Neuron (in vitro differentiated cells): ENCODE data around the gene ATP13A2.

Experiments used
- H2AFZ ChIP-seq: one replicate; pipeline ENCODE4 v1.6.1; 2013; ENCODE audit warnings: low read depth, mild to moderate bottlenecking, inconsistent platforms, low read length, moderate library complexity
- H3K27me3 ChIP-seq: one replicate; pipeline ENCODE4 v1.6.1; 2013; ENCODE audit warnings: low read length; ENCODE audit not compliant: insufficient read depth
- H3K36me3 ChIP-seq: one replicate; pipeline ENCODE4 v1.6.1; 2013; ENCODE audit warnings: low read length; ENCODE audit not compliant: insufficient read depth
- H3K4me1 ChIP-seq: one replicate; pipeline ENCODE4 v1.6.1; 2013; ENCODE audit warnings: low read length; ENCODE audit not compliant: insufficient read depth
- H3K4me3 ChIP-seq: 2 replicates; pipeline ENCODE4 v1.5.1; 2013; ENCODE audit warnings: mild to moderate bottlenecking, low read length, moderate library complexity
- H3K9me3 ChIP-seq: one replicate; pipeline ENCODE4 v1.6.1; 2013; ENCODE audit warnings: low read length

Gene ATP13A2

GRCh38 chr1:17045634-17046333 lies 34.1 kb upstream of the ATP13A2 start:
- Histone ChIP-seq H2AFZ (no peak overlapping the region), H3K27me3 (no peaks in the 10 kb centered on the region), H3K4me1 (peaks cover 6% of the 10 kb centered on the region), H3K4me3 (no peak overlapping the region), H3K9me3 (no peaks in the 10 kb centered on the region), H3K36me3 (peaks cover 31% of the 10 kb centered on the region)

DNA sequence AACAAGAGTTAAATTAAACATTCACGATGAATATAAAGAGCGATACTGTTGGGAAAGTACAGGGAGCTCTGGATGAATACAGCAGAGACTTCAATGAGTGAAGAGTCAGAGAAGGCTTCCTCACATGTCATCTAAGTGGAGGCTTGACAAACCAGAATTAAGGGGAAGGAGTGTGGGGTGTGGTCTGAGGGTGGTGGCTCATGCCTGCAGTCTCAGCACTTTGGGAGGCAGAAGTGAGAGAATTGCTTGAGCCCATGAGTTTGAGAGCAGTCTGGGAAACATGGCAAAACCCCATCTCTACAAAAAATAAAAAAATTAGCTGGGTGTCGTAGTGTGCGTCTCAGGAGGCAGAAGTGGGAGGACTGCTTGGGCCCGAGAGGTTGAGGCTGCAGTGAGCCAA lies 33.4 kb upstream of the ATP13A2 start:
- Histone ChIP-seq H3K36me3 (peaks cover 34% of the 10 kb centered on the region), H3K4me3 (no peak overlapping the region)

DNA sequence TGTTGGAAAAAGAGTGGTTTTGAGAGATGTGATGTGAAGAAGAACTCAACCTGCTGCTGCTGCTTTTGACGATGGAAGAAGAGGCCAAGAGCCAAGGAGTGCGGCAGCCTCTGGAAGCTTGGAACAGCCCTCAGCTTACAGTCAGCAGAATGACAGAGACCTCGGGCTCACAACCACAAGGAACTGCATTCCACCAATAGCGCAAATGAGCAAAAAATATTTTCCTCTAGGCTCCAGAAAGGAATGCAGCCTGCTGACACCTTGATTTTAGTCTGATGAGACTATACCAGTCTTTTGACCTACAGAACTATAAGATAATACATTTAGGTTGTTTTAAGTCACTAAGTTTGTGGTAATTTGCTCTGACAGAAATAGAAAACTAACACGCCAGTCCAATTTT lies 31.9 kb upstream of the ATP13A2 start:
- peaks cover 6% of the 10 kb centered on the region for H3K4me1 ChIP-seq
- H3K27me3 ChIP-seq = no peaks in the 10 kb centered on the region
- H3K36me3 ChIP-seq = peaks cover 36% of the 10 kb centered on the region

More for the DNA sequence above, 33.4 kb upstream of the ATP13A2 start:
- H3K4me1 ChIP-seq = peaks cover 6% of the 10 kb centered on the region
- no peaks in the 10 kb centered on the region for H3K27me3 ChIP-seq
- no peak overlapping the region for H2AFZ ChIP-seq
- H3K9me3 ChIP-seq = no peaks in the 10 kb centered on the region

DNA sequence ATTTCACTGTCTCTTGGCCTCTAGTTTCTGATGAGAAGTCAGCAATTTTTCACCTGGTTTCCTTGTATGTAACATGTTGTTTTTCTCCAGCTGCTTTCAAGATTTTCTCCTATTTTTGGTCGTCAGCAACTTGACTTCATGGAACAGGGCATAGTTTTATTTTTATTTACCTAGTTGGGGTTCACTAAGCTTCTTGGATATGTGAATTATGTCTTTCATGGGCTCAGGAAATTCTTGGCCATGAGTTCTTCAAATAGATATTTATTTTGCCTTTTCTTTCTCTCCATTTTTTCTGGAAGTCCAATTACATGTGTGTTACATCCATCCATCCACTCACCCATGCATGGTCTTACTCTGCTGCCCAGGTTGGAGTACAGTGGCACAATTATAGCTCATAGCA lies 28.4 kb upstream of the ATP13A2 start:
- peaks cover 50% of the 10 kb centered on the region for H3K36me3 ChIP-seq
- no peaks in the 10 kb centered on the region for H3K27me3 ChIP-seq
- H3K9me3 ChIP-seq = no peaks in the 10 kb centered on the region
- H3K4me3 ChIP-seq = no peak overlapping the region
- H2AFZ ChIP-seq = no peak overlapping the region
- no peaks in the 10 kb centered on the region for H3K4me1 ChIP-seq

More for the DNA sequence above, 31.9 kb upstream of the ATP13A2 start:
- no peaks in the 10 kb centered on the region for H3K9me3 ChIP-seq
- H2AFZ ChIP-seq = no peak overlapping the region
- H3K4me3 ChIP-seq = no peak overlapping the region

DNA sequence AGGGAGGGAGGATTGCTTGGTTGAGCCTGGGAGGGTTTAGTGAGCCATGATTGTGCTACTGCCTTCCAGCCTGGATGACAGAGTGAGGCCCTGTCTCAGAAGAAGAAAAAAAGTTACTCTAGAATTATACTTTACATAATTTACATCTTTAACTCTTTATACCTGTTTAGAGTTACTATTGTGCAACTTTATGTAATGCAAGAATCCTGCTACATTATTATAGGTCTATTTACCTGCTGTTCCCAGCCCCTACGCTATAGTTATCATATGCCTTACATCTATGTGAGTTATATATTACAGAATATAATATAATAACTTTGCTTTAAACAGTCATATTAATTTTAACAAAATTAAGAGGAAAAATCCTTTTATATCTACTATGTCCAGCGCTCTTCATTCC lies 27.8 kb upstream of the ATP13A2 start:
- no peaks in the 10 kb centered on the region for H3K4me1 ChIP-seq
- peaks cover 54% of the 10 kb centered on the region for H3K36me3 ChIP-seq
- H3K9me3 ChIP-seq = no peaks in the 10 kb centered on the region
- H3K27me3 ChIP-seq = no peaks in the 10 kb centered on the region
- no peak overlapping the region for H3K4me3 ChIP-seq
- no peak overlapping the region for H2AFZ ChIP-seq

DNA sequence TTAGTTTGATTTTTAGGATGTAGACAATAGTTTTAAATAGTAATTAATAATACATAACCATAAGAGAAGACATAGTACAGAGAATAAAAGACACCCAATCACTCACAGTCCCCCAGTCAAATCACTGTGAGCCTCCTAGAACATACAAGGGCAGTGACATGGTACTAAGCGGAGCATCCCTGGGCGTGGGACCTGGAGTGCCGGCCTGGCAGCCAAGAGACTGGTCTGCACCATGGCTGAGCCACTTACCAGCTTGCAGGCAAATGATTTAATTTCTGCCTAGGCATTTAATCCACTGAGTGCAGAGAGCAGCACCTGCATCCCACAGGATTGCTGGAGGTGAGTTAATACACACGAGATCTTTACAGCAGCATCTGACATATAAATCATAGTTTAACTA lies 21.8 kb upstream of the ATP13A2 start:
- Histone ChIP-seq H3K9me3 (no peaks in the 10 kb centered on the region), H3K4me1 (no peaks in the 10 kb centered on the region), H3K36me3 (peaks cover 47% of the 10 kb centered on the region), H3K27me3 (no peaks in the 10 kb centered on the region), H2AFZ (no peak overlapping the region), H3K4me3 (no peak overlapping the region)

- no peak overlapping the region for H2AFZ ChIP-seq
- no peak overlapping the region for H3K4me3 ChIP-seq
- no peaks in the 10 kb centered on the region for H3K9me3 ChIP-seq
- H3K36me3 ChIP-seq = peaks cover 50% of the 10 kb centered on the region
- H3K27me3 ChIP-seq = no peaks in the 10 kb centered on the region
- no peaks in the 10 kb centered on the region for H3K4me1 ChIP-seq
These were observed 21.0 kb upstream of the ATP13A2 start for GRCh38 chr1:17032741-17033140.

DNA sequence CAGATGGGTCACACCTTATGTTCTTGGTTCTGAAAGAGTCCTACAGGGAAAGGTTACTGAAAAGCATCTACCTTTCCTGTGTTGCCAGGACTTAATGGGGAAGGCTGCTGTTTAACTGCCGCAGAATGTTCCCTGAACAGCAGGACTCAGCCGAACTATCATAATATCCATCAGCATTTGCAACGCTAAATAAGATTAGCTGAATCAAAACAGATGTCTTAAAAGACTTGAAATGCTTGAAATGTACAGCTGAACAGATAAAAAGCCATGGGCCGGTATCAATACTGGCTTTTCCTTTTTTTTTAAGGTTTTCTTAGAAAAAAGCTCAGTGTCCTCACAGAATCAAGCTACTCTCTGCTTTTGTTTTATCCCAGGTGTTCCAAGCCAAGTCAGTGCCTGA lies 19.7 kb upstream of the ATP13A2 start:
- H3K9me3 ChIP-seq = no peaks in the 10 kb centered on the region
- no peak overlapping the region for H2AFZ ChIP-seq
- no peaks in the 10 kb centered on the region for H3K4me1 ChIP-seq
- H3K4me3 ChIP-seq = no peak overlapping the region
- no peaks in the 10 kb centered on the region for H3K27me3 ChIP-seq
- peaks cover 55% of the 10 kb centered on the region for H3K36me3 ChIP-seq

GRCh38 chr1:17030206-17030605 lies 18.5 kb upstream of the ATP13A2 start:
- H3K36me3 ChIP-seq = peaks cover 62% of the 10 kb centered on the region
- no peak overlapping the region for H3K4me3 ChIP-seq
- no peak overlapping the region for H2AFZ ChIP-seq
- H3K4me1 ChIP-seq = no peaks in the 10 kb centered on the region
- no peaks in the 10 kb centered on the region for H3K27me3 ChIP-seq
- H3K9me3 ChIP-seq = no peaks in the 10 kb centered on the region

DNA sequence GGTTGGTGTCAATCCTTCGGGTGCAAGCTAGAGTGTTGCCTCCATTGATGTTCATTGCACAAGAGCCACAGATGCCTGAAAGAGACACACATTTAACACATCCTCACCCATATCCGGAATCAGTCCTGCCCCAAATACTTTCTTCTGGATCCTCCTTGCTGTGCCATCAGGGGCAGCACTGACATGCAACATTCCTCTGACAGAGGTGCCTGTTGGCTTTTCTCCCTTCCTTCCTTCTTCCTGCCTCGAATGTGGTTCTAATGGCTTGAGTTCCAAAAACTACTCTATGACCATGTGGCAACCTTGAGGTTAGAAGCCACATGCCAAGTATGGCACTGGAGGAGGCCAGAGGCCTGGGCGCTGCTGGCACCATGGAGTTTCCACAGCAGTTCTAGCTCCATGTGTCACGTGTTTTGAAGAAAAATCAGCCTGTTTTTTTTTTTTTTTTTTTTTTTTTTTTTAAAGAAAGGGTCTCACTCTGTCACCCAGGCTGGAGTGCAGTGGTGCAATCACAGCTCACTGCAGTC lies 17.0 kb upstream of the ATP13A2 start:
- no peak overlapping the region for H3K4me3 ChIP-seq
- no peaks in the 10 kb centered on the region for H3K27me3 ChIP-seq
- no peaks in the 10 kb centered on the region for H3K9me3 ChIP-seq
- no peak overlapping the region for H2AFZ ChIP-seq
- H3K4me1 ChIP-seq = no peaks in the 10 kb centered on the region
- peaks cover 70% of the 10 kb centered on the region for H3K36me3 ChIP-seq

DNA sequence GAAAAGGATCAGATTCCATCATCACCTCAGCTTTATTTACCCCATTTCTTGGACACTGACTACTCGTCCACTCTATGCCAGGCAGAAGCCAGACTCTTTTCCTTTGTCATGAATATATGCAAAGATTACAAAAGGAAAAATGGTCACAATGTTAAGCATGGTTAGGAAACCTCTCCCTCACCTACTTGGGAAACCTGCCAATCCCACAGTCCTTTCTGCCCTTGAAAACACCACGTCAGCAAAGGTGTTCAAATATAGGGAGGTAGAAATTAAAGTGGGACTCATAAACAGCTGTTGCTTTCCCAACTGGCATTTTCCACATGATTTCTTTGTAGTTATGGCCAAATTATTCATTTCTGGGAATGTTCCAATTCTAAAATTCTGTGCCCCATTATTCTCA lies 16.2 kb upstream of the ATP13A2 start:
- Histone ChIP-seq H3K9me3 (no peaks in the 10 kb centered on the region), H3K27me3 (no peaks in the 10 kb centered on the region), H3K36me3 (peaks cover 71% of the 10 kb centered on the region), H3K4me1 (no peaks in the 10 kb centered on the region), H2AFZ (no peak overlapping the region), H3K4me3 (no peak overlapping the region)

DNA sequence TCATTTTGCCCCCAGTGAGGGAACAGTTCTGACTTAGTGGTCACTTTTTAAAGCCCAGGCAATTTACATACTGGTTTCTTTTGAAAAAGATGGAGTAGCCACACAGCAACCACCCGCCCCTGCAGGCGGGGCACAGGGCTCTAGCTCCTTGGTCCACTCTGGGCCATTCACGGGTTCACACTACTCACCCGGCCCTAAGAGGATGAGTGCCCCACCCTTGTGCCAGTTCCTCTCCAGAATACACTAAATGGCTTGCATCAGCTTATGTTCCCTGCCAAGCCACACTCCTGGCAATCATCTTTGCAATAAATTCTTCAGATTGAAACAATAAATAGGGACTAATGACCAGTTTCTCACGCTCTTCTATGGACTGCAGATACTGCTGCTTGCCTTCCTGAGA lies 15.7 kb upstream of the ATP13A2 start:
- Histone ChIP-seq H3K9me3 (no peaks in the 10 kb centered on the region), H3K4me3 (no peak overlapping the region), H3K36me3 (peaks cover 71% of the 10 kb centered on the region), H3K27me3 (no peaks in the 10 kb centered on the region), H3K4me1 (no peaks in the 10 kb centered on the region), H2AFZ (no peak overlapping the region)

DNA sequence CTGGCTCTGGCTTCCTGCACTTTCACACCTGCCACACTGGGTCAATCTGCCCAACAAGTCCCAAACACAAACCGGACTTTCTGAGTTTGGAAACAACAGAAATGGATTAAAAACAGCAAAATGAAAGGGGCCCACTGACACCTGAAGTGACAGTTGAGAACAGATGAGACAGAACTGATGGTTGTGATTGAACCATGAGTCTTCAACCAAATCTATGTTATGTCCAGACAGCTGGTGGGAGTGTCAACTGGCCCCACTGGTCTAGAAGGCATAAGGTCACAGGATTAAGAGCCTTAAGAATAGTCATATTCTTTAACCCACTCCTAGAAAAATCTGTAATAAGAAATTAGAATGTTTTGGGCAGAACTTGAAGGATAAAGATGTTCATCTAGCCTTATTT lies 13.0 kb upstream of the ATP13A2 start:
- H3K4me3 ChIP-seq = no peak overlapping the region
- peaks cover 84% of the 10 kb centered on the region for H3K36me3 ChIP-seq
- H3K27me3 ChIP-seq = no peaks in the 10 kb centered on the region
- no peaks in the 10 kb centered on the region for H3K4me1 ChIP-seq
- no peak overlapping the region for H2AFZ ChIP-seq
- no peaks in the 10 kb centered on the region for H3K9me3 ChIP-seq

GRCh38 chr1:17023573-17023972 lies 11.8 kb upstream of the ATP13A2 start:
- H3K27me3 ChIP-seq = no peaks in the 10 kb centered on the region
- no peak overlapping the region for H3K4me3 ChIP-seq
- no peaks in the 10 kb centered on the region for H3K4me1 ChIP-seq
- no peaks in the 10 kb centered on the region for H3K9me3 ChIP-seq
- no peak overlapping the region for H2AFZ ChIP-seq
- peaks cover 91% of the 10 kb centered on the region for H3K36me3 ChIP-seq
